NCI-H460 (cell line): ENCODE results near the gene CRYBB3. TPM values are rescaled to one million over a fixed set of nuclear protein-coding genes. Genes with fewer than 3 reads are reported as not detected.

Experiments
- DNase-seq: peaks from one replicate; pipeline ENCODE4 v3.0.0-alpha.2; 2016; ENCODE audit warnings: low read depth; ENCODE audit errors: extremely low read depth
- polyA plus RNA-seq: library from polyadenylated mRNA; depleted of rRNA; stranded (reverse); fragments of >200 nt; gene quantifications from 2 replicates; pipeline ENCODE4 v1.2.3, GENCODE V29; 2014; cell fraction: nucleus; rRNA removed
- total RNA-seq: library from RNA; depleted of rRNA; stranded (reverse); fragments of >200 nt; shearing (Covaris generic); gene quantifications from 2 replicates; pipeline ENCODE4 v1.2.3, GENCODE V29; 2014; rRNA removed

The CRYBB3 gene
- total RNA-seq = not detected in 2 replicates
- polyA plus RNA-seq = 1.0 and 4.3 TPM in 2 replicates

GRCh38 chr22:25199731-25200520, at the start of gene CRYBB3:
CRYBB3 (plus strand) TSS chr22:25199858; CDS start chr22:25201397, 1,539 bp downstream.
- DNase-seq = no peak

GRCh38 chr22:25153961-25154666, 45.5 kb upstream of the CRYBB3 start:
- no peak for DNase-seq

- DNase-seq = no peak
These were observed 45.0 kb upstream of the CRYBB3 start for GRCh38 chr22:25154667-25154999.

- no peak for DNase-seq
These were observed 42.9 kb upstream of the CRYBB3 start for GRCh38 chr22:25156736-25157135.

- no peak for DNase-seq
These were observed 40.6 kb upstream of the CRYBB3 start for GRCh38 chr22:25159028-25159427.

GRCh38 chr22:25160120-25160996, 39.3 kb upstream of the CRYBB3 start:
- DNase-seq = no peak

GRCh38 chr22:25161017-25161915, 38.4 kb upstream of the CRYBB3 start:
- DNase-seq = no peak

- no peak for DNase-seq
These were observed 37.6 kb upstream of the CRYBB3 start for GRCh38 chr22:25161916-25162530.

- no peak for DNase-seq
These were observed 37.1 kb upstream of the CRYBB3 start for GRCh38 chr22:25162561-25162960.

GRCh38 chr22:25165785-25166184, 33.9 kb upstream of the CRYBB3 start:
- no peak for DNase-seq

- no peak for DNase-seq
These were observed 33.2 kb upstream of the CRYBB3 start for GRCh38 chr22:25166266-25167040.

- no peak for DNase-seq
These were observed 32.6 kb upstream of the CRYBB3 start for GRCh38 chr22:25167082-25167481.

- no peak for DNase-seq
These were observed 31.6 kb upstream of the CRYBB3 start for GRCh38 chr22:25167834-25168601.

- no peak for DNase-seq
These were observed 30.2 kb upstream of the CRYBB3 start for GRCh38 chr22:25169278-25170031.

GRCh38 chr22:25170426-25170980, 29.2 kb upstream of the CRYBB3 start:
- no peak for DNase-seq

- DNase-seq = no peak
These were observed 27.5 kb upstream of the CRYBB3 start for GRCh38 chr22:25172153-25172552.
